ENCODE measurements around the gene PIWIL4.

Gene PIWIL4

GRCh38 chr11:94662065-94662779 is 95.1 kb downstream of the PIWIL4 start:
- no peak for DNase-seq (ENCODE audit: low read depth in 2 of 2)

DNA sequence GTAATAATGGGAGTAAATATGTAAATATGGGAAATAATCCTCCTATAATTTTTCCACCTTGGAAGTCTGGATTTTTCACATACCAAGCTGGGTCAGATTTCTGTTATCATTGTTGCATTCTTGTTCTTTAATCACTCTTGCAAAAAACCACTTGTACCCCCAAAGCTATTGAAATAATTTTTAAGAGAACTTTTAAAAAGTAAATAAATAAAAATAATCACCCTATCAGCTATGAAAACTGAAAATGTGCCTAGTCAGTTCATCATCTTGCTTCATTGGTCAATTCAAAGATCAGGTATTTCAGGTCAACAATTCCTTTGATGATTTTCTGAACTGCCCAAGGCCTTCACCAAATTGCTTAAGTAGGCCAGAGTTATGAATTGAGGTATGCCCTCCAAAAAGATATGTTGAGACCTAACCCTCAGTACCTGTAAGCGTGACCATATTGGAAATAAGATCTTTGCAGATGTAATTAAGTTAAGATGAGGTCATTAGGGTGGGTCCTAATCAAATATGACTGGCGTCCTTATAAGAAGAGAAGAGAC is 95.8 kb downstream of the PIWIL4 start:
- DNase-seq (ENCODE audit: low read depth in 2 of 2) = no peak

DNA sequence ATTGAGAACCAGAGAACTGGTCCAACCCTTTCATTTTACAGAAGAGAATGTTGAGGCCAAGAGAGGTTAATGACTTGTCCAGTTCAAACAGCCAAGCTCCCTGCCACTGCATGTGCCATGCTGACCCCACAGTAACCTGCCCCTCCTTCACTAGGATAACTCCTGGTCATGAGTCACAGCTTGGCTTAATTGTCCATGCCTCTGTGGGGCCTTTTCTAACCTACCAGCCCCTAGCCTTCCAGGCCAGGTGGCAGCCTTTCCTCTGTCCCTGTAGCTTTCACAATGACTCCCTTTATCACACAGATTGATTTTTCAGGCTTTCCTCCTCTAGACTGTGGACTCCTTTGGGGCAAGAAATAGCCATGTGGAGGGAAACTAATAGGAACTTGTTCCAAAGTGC is 97.2 kb downstream of the PIWIL4 start:
- DNase-seq (ENCODE audit: low read depth in 2 of 2) = no peak

GRCh38 chr11:94665116-94665659 is 98.0 kb downstream of the PIWIL4 start:
- DNase-seq (ENCODE audit: low read depth in 2 of 2) = no peak

DNA sequence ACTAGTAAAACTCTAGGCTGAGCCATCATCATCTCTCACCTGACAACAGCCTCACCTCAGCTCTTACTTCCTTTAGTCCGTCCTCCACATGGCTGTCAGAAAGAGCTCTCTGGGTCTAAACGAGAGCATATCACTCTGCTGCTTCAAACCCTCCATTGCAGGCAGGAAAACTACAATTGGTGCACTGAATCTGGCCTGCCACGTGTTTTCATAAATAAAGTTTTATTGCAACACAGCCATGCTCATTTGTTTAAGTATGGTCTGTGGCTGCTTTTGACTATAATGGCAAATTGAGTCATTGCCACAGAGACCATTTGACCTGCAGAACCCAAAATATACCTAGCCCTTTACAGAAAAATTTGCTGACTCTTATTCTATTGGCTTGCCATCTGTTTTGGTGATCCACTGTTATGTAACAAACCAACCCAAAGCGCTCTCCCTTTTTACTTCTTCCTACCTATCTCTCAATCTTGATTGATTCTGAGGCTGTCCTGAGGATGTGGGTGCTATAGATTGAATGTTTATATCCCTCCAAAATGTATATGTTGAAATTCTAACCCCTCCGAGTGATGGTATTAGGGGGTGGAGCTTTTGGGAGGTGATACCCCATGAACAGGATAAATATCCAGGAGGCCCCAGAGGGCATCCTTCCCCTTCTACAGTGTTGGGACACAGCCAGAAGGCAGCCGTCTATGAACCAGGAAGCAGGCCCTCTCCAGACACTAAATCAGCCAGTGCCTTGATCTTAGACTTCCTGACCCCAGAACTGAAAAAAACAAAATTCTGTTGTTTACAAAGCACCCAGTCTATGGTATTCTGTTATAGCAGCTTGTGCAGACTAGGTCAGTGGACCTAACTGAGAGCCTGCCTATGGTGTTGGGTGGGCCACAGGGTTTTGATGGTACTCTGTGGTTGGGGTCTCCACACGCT is 99.9 kb downstream of the PIWIL4 start:
- no peak for DNase-seq (ENCODE audit: low read depth in 2 of 2)

DNA sequence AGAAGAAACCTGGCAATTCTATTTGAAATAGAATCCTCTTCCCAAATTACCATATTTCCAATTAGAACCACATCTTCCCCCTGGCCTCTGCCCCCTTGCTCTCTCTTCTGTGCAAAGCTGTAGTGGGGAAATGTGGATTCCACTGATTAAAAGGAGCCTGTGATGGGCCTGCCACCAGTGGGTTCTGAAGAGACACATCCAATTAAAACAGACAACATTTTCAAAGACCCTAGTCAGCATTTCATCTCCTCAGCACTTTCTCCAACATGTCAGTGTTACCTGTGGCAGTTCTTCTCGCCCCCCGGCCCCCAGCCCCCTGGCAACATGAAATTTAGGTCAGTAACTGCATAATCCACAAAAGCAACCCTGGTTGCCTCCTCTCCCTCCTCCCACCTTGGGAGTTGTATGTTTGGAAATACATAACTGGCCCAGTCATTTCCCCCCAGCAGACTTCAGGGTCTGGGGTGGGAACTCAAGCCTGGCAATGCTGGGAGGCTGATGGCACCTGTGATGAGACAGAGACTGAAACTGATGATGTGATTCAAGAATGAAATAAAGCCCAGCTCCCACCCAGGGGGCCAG is 101.1 kb downstream of the PIWIL4 start:
- no peak for DNase-seq (ENCODE audit: low read depth in 2 of 2)

DNA sequence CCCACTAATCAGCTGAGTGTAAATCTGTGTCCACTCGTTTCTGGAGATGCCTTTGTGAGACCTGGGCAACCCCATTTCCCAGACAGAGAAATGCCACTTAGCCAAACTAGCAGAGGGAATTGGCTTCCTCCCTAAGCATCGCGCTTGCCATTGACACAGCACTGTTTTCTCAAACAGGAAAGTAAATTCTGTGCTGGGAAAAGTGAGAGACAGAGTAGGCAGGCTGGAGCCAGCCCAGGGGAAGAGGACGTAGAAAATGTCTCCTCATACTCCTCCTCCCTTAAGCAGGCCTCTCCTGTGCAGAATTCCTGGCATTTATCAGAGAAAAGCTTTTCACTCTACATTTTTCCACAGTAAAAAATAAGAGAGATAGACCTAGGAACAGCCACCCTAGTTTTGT is 101.9 kb downstream of the PIWIL4 start:
- DNase-seq (ENCODE audit: low read depth in 2 of 2) = no peak

Measured in stimulated activated CD4-positive, alpha-beta T cell treated with anti-CD3 and anti-CD28 coated beads, Interleukin-15, amount 100 ng/mL, for 48 hours (primary cell).